A549 (cell line): Measurements from ENCODE around the gene SLC13A5. TPM values are rescaled to one million over a fixed set of nuclear protein-coding genes. Genes with fewer than 3 reads are reported as not detected.

Source experiments
- ATAC-seq, 2 experiments: fragments of 200-7000 bp in 1 of 2; fragments of >200 bp in 1 of 2; cut with Nextera tagmentation in 1 of 2; cut with Tn5 transposase in 1 of 2; 3 replicates each; pipeline versions ENCODE4 v1.8.0 to v1.9.1; 2018 to 2020; ENCODE audit warnings: mild to moderate bottlenecking in 1 of 2, moderate library complexity in 1 of 2
- CTCF ChIA-PET: fragments of 300-600 bp; sonication (Branson Sonifier 250); formaldehyde crosslinking; extraction: SDS; loops from one replicate; lab custom pipeline; 2021; ENCODE audit warnings: antibody characterized with exemption, inconsistent platforms; lab: Yijun Ruan, JAX
- POLR2A ChIA-PET: fragments of 350-600 bp; formaldehyde crosslinking; extraction: SDS; loops from one replicate; lab custom pipeline; 2021; ENCODE audit warnings: antibody characterized with exemption, inconsistent platforms; lab: Yijun Ruan, JAX
- DNase-seq, 2 experiments: peaks; one replicate each; pipeline versions ENCODE4 v3.0.0 to v3.0.0-alpha.2; 2011 to 2016; ENCODE audit warnings: low read depth in 1 of 2, low spot score in 1 of 2
- FAIRE-seq: peaks from 2 replicates; lab custom pipeline; 2011; peaks lifted over from hg19 to GRCh38; lab: Jason Lieb, UNC
- H3K27ac ChIP-seq, 2 experiments: fragments of >200 bp; sonication (Bioruptor Twin); formaldehyde crosslinking; 3 replicates each; pipeline ENCODE4 v1.5.1; 2016 to 2017
- H3K4me1 ChIP-seq: fragments of >200 bp; sonication (Bioruptor Twin); formaldehyde crosslinking; 3 replicates; pipeline ENCODE4 v1.6.1; 2016
- H3K4me2 ChIP-seq: fragments of >200 bp; sonication (Bioruptor Twin); formaldehyde crosslinking; 3 replicates; pipeline ENCODE4 v1.6.1; 2016
- H3K4me3 ChIP-seq: fragments of >200 bp; sonication (Bioruptor Twin); formaldehyde crosslinking; 3 replicates; pipeline ENCODE4 v1.5.1; 2016
- H3K9me3 ChIP-seq: fragments of >200 bp; sonication (Bioruptor Twin); formaldehyde crosslinking; 3 replicates; pipeline ENCODE4 v1.6.1; 2016
- CBX8 ChIP-seq: fragments of 200-600 bp; sonication (generic); IDR thresholded peaks from 2 replicates; pipeline ENCODE4 v1.6.1; 2016
- CEBPB ChIP-seq, 2 experiments: fragments of >200 bp in 1 of 2; sonication (Bioruptor Twin) in 1 of 2; formaldehyde crosslinking in 1 of 2; IDR thresholded peaks; 2 replicates each; pipeline ENCODE4 v1.6.1; 2012 to 2016
- CHD4 ChIP-seq: fragments of 200-600 bp; sonication (generic); IDR thresholded peaks from 2 replicates; pipeline ENCODE4 v1.6.1; 2016; ENCODE audit warnings: antibody characterized with exemption, mild to moderate bottlenecking, borderline replicate concordance
- JUNB ChIP-seq: fragments of >200 bp; sonication (Bioruptor Twin); formaldehyde crosslinking; IDR thresholded peaks from 2 replicates; pipeline ENCODE4 v1.6.1; 2016
- MAZ ChIP-seq: fragments of 150-350 bp; IDR thresholded peaks from 2 replicates; pipeline ENCODE4 v1.6.1; 2014; ENCODE audit warnings: antibody characterized with exemption, low read depth, low read length, borderline replicate concordance
- NPAS2 ChIP-seq: fragments of 250-450 bp; sonication (Bioruptor Pico); IDR thresholded peaks from 2 replicates; pipeline ENCODE4 v1.8.0; 2022; ENCODE audit warnings: mild to moderate bottlenecking, moderate library complexity, borderline replicate concordance
- NR3C1 ChIP-seq: fragments of >200 bp; sonication (Bioruptor Twin); formaldehyde crosslinking; IDR thresholded peaks from 3 replicates; pipeline ENCODE4 v1.6.1; 2017
- RARB ChIP-seq: fragments of 250-450 bp; sonication (Bioruptor Pico); IDR thresholded peaks from 2 replicates; pipeline ENCODE4 v1.8.0; 2021; ENCODE audit warnings: mild to moderate bottlenecking, moderate library complexity
- RCOR1 ChIP-seq: fragments of 150-350 bp; IDR thresholded peaks from 2 replicates; pipeline ENCODE4 v1.6.1; 2014; ENCODE audit warnings: antibody characterized with exemption, low read length, low read depth
- ZC3H11A ChIP-seq: fragments of 450-650 bp; IDR thresholded peaks from 2 replicates; pipeline ENCODE4 v1.6.1; 2014; ENCODE audit warnings: antibody characterized with exemption, mild to moderate bottlenecking
- ZFP36 ChIP-seq: fragments of 450-650 bp; IDR thresholded peaks from 2 replicates; pipeline ENCODE4 v1.6.1; 2014; ENCODE audit warnings: borderline replicate concordance; ENCODE audit not compliant: partially characterized antibody
- WGBS: methylation state at CpG from one replicate; pipeline ENCODE4 v1.1.6; 2017; ENCODE audit errors: missing lambda C conversion rate; 5-methylcytosine and 5-hydroxymethylcytosine counted together
- polyA plus RNA-seq, 4 experiments: library from polyadenylated mRNA; depleted of rRNA in 3 of 4; stranded (reverse); fragments of >200 nt; fragmentation: RNase III in 1 of 4; extraction: RNeasy Plus Mini Kit Qiagen cat#74134 plus additional on column Dnase treatment in 1 of 4; gene quantifications; 2 replicates in 3 of 4; 3 replicates in 1 of 4; pipeline ENCODE4 v1.2.3, GENCODE V29; 2011 to 2017
- TF ChIP-seq, protein P1 (sequence below): fragments of 200-600 bp; sonication (generic); IDR thresholded peaks from 2 replicates; pipeline ENCODE4 v1.6.1; 2016; ENCODE audit warnings: antibody characterized with exemption, mild to moderate bottlenecking, moderate library complexity
- TF ChIP-seq, protein P2 (sequence below): IDR thresholded peaks from 2 replicates; pipeline ENCODE4 v1.6.1; 2012
- TF ChIP-seq, protein P3 (sequence below): IDR thresholded peaks from 2 replicates; pipeline ENCODE4 v1.6.1; 2012; ENCODE audit warnings: low read depth, borderline replicate concordance

The SLC13A5 gene
- polyA plus RNA-seq, 2 of the 4 experiments (the other 2 are of a cell fraction), result 0.15 to 0.26 TPM

DNA sequence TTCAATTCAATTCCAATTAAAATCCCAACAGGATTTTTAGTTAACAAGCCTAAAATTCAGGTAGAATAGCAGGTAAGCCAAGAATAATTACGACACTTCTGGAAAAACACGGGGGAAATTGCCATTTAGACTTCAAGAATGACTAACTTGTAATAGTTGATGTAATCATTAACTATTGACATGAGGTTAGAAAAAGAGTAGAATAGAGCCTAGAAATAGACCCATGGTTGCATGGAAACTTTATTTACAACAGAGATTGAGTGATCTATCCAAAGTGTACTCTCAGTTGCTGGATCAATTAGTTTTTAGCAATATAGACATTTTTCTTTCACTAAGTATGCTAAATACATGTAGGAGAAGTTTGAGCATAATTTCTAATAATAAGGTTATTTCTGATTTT, 3.6 kb upstream of the SLC13A5 start:
- no peak overlapping the region for H3K4me3 ChIP-seq
- CTCF ChIA-PET, result interaction anchor here (0.6 to 2.8 kb wide), 4 partner anchors 19 to 644 kb away, joined by 3 to 9 read pairs (median 3); no protein-coding TSS in a partner anchor
- TF ChIP-seq JUNB (no peak), NR3C1 (no peak), RARB (CRISPR knock-in tag) (no peak), CBX8 (no peak), CEBPB (IDR thresholded peaks at IDR 0.05) (no peak)
- TF ChIP-seq, protein P1, sequence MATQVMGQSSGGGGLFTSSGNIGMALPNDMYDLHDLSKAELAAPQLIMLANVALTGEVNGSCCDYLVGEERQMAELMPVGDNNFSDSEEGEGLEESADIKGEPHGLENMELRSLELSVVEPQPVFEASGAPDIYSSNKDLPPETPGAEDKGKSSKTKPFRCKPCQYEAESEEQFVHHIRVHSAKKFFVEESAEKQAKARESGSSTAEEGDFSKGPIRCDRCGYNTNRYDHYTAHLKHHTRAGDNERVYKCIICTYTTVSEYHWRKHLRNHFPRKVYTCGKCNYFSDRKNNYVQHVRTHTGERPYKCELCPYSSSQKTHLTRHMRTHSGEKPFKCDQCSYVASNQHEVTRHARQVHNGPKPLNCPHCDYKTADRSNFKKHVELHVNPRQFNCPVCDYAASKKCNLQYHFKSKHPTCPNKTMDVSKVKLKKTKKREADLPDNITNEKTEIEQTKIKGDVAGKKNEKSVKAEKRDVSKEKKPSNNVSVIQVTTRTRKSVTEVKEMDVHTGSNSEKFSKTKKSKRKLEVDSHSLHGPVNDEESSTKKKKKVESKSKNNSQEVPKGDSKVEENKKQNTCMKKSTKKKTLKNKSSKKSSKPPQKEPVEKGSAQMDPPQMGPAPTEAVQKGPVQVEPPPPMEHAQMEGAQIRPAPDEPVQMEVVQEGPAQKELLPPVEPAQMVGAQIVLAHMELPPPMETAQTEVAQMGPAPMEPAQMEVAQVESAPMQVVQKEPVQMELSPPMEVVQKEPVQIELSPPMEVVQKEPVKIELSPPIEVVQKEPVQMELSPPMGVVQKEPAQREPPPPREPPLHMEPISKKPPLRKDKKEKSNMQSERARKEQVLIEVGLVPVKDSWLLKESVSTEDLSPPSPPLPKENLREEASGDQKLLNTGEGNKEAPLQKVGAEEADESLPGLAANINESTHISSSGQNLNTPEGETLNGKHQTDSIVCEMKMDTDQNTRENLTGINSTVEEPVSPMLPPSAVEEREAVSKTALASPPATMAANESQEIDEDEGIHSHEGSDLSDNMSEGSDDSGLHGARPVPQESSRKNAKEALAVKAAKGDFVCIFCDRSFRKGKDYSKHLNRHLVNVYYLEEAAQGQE, result no peak
- H3K4me2 ChIP-seq, result no peak overlapping the region
- peaks cover 10% of the 10 kb centered on the region; the same call in 2 of the 3 replicates for H3K9me3 ChIP-seq
- POLR2A ChIA-PET, result no interaction called here
- H3K27ac ChIP-seq, result no peak overlapping the region
- 13% methylated on average over 2 of the region's 2 CpGs for WGBS
- ATAC-seq (no peak), DNase-seq (no peak), FAIRE-seq (no peak)
- 0 out of 3 replicates have a peak, but pooled peaks cover 3% of the 10 kb centered on the region for H3K4me1 ChIP-seq

DNA sequence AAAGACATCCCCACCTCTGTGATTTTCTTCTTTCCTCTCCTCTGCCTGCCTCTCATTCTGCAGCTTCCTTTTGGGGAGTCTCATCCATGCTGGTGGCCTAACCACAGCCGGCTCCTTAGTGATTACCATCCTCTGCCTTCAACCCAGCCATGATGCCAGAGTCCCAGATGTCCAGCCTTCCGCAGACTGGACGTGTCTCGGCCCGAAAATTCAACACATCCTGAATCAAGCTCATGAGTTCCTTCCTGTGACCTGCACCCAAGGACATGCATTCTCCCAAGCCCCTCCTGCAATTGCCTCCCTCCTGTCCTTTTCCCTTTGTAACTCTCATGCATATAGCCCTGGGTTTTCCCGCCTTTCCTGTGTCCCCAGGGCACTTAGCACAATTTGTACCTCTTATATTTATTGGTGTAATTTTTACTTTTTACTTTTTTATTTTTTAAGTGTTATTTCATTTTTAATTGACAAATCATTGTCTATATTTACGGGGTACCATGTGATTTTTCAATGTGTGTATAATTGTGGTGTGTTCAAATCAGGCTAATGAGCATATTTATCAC, 1.2 kb upstream of the SLC13A5 start:
- Histone ChIP-seq H3K27ac (no peak overlapping the region), H3K4me1 (0 out of 3 replicates have a peak, but pooled peaks cover 3% of the 10 kb centered on the region), H3K9me3 (peaks cover 10% of the 10 kb centered on the region; the same call in 2 of the 3 replicates)
- CTCF ChIA-PET, result interaction anchor here (0.6 to 5.5 kb wide), 10 partner anchors 11 to 288 kb away, joined by 3 to 31 read pairs (median 6); no protein-coding TSS in a partner anchor
- peak in 1 of 2 experiments; percentile 13 for DNase-seq
- no peak for TF ChIP-seq ZFP36
- TF ChIP-seq CHD4, result no peak
- no peak for TF ChIP-seq MAZ
- no peak for TF ChIP-seq RCOR1
- TF ChIP-seq, protein P2, sequence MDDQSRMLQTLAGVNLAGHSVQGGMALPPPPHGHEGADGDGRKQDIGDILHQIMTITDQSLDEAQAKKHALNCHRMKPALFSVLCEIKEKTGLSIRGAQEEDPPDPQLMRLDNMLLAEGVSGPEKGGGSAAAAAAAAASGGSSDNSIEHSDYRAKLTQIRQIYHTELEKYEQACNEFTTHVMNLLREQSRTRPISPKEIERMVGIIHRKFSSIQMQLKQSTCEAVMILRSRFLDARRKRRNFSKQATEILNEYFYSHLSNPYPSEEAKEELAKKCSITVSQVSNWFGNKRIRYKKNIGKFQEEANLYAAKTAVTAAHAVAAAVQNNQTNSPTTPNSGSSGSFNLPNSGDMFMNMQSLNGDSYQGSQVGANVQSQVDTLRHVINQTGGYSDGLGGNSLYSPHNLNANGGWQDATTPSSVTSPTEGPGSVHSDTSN, result no peak
- TF ChIP-seq, all 56 proteins: peak for 0
- H3K4me2 ChIP-seq, result no peak overlapping the region
- POLR2A ChIA-PET, result no interaction called here
- 91% methylated on average over 7 of the region's 7 CpGs for WGBS
- FAIRE-seq (no peak), ATAC-seq (no peak)
- no peak overlapping the region for H3K4me3 ChIP-seq

DNA sequence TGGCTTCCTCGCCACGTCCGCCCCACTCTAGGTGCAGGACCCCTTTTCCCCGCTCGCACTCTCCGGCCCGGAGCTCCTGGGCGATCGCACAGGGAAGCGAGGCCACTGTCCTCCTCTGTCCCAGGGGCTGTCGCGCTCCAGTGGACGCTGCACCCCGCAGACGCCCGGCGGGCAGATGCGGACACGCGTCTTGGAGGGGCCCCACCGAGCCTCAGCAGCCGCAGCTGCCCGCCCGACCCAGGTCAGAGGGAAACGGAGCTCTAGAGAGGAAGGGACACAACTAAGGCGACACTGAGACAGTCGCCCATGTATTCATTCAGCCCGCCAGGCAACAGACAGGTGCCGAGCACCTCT, 726 bp upstream of the SLC13A5 start:
- CTCF ChIA-PET, result interaction anchor here (0.6 to 5.5 kb wide), 11 partner anchors 10 to 289 kb away, joined by 3 to 31 read pairs (median 5); no protein-coding TSS in a partner anchor
- H3K4me3 ChIP-seq, result peak overlapping the region; percentile 58
- DNase-seq (no peak), ATAC-seq (peak in 1 of 2 experiments; percentile 43; a peak in 3 of 6 replicates), FAIRE-seq (no peak)
- 0 out of 3 replicates have a peak, but pooled peaks cover 3% of the 10 kb centered on the region for H3K4me1 ChIP-seq
- WGBS, result 74% methylated on average over 28 of the region's 29 CpGs
- POLR2A ChIA-PET, result interaction anchor here (0.5 kb wide), 1 partner anchor 24 kb away, joined by 5 read pairs; no protein-coding TSS in a partner anchor
- no peak for TF ChIP-seq ZC3H11A
- no peak for TF ChIP-seq NPAS2
- TF ChIP-seq, protein P3, sequence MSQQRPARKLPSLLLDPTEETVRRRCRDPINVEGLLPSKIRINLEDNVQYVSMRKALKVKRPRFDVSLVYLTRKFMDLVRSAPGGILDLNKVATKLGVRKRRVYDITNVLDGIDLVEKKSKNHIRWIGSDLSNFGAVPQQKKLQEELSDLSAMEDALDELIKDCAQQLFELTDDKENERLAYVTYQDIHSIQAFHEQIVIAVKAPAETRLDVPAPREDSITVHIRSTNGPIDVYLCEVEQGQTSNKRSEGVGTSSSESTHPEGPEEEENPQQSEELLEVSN, result 0 out of 2 replicates have a peak, but pooled peaks have one; percentile 2
- peak overlapping the region; percentile 95 for H3K4me2 ChIP-seq
- H3K27ac ChIP-seq, result peak overlapping the region; percentile 54 to 74; a peak in 5 of 6 replicates
- peaks cover 10% of the 10 kb centered on the region; the same call in 2 of the 3 replicates for H3K9me3 ChIP-seq
